Measurements from ENCODE around the gene BEX3.
"Not testable (repeated sequence)": the region's sequence is repeated elsewhere in the genome, so short reads cannot be mapped to it uniquely, and the experiment has no call there.

Gene BEX3

DNA sequence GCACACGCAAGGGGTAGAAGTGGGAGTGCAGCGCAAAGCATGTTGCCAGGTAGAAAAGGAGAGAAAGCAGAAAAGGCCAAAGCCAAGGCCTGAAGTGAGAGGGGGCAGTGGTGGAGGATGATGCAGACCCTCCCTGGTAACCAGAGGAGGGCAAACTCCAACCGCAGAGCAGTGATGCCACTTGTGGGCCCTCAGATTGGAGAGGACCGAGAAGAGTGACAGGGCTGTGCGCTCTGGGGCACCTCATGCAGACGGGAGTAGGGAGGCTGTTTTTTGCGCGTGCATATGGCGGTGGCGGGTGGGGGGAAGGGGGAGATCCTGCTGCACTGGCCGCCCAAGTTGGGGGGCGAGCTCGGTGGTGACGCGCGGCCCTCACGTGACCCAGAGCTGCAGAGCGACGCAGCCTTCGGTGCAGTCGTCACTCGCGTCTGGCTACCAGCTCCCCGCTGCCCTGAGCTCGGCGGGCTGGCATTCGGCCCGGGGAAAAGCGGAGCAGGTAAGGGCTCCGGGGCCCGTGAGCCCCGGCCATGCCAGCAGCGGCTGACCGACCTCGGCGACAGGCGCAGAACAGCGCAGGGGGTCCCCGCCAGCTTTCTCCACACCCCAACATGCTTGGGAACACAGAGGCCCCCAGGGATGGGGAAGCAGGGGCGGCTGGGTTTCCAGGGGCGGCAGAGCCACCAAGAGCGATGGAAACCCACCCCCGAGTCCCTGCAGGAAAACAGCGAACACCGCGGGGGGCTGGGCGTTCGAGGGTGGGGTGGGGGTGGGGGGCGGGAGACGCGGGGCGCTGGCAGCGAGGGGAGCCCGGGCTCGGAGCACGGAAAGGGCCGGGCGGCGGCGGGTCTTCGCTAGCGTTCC is at the start of gene BEX3:
Gene BEX3, plus strand, starts transcription at position 421 of the 861 bp plus-strand sequence. CDS start 984 bp downstream, outside the sequence.
- DNase-seq (ENCODE audit: low read depth, low spot score), result peak; percentile 85

DNA sequence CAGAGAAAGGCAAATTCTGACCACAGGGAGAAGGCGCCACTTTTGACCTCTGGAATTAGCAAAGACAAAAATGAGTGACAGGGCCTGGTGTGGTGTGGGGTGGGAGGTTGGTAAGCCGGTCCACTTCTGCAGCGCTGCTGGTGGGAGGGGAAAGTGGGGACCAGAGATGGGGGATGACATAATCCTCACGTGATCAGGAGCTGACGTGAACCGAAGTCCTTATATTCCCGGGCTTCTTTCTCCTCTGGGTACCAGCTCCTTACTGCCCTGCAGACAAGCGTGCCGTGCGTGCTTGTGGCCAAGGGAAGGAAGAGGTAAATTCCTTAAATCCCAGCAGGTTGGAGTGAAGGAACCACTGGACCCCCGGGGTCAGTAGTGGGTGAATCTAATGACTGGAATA is 46.3 kb upstream of the BEX3 start, which contains the start of gene TCEAL7:
Gene TCEAL7, plus strand, starts transcription at position 249 of the 400 bp plus-strand sequence. CDS start 1,165 bp downstream, outside the sequence.
- DNase-seq (ENCODE audit: low read depth, low spot score), result peak; percentile 16

DNA sequence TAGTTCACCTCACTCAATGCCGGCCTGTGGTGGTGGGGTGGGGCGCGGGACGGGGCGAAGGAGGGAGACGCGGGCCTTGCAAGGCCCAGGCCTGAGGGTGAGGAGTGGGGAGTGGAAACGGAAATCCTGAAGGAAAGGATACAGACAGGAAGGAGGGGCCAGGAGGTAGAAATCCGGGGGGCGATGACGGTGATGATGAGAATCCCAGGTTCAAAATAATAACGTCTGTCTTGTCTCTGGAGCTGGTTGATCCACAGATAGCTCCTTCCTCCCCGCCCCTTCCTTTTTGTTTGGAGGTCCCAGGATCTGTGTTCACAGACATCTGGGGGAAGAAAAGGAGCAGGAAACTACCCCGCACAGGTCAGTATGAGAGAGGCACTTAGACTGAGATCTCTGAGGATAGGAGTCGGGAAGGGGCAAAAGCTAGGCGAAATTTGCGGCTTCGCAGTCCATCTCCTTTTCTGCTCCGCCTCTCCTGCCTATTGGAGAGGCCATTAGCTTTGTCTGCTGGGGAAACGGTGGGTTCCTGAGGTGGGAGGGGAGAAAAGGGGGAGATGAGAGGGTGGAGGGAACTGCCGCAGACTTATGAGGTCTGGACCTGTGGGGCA is 45.6 kb upstream of the BEX3 start:
- peak; percentile 62 for DNase-seq (ENCODE audit: low read depth, low spot score)

DNA sequence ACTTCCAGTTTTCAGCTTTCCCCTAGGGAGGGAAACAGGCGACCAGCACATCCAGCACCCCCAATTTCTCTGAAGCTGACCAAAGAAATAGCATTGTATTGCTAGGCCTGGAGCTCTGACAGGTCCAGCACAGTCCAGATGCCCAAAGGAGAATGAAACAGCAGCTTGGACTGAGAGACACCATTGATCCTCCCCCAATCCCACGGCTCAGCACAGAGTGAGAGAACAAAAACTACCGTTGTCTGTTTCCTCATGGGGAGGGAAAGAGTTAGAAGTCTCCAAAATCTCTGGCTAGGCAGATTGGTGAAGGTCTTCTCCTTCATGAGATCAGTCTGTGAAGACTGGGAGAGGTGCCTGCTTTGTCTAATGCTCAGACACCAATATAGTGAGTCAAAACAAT is 37.7 kb upstream of the BEX3 start:
- DNase-seq (ENCODE audit: low read depth, low spot score), result no peak

DNA sequence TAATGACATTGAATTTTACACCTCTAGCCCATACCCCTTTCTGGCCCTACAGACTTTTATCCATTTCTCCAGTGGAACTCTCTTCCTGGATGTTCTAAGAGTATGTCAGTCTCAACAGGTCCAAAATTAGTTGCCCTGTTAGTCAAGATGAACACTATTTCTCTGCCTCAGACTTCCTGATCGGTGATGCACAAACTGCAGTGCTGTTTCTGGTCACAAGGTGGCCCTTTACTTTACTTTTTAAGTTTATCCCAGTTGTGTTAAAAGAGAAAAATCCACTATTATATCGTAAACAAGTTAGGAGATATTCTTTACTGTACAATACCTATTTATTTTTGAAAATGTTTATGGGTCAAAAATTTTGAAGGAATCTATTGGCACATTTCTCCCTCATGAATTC is 33.2 kb upstream of the BEX3 start:
- no peak for DNase-seq (ENCODE audit: low read depth, low spot score)

DNA sequence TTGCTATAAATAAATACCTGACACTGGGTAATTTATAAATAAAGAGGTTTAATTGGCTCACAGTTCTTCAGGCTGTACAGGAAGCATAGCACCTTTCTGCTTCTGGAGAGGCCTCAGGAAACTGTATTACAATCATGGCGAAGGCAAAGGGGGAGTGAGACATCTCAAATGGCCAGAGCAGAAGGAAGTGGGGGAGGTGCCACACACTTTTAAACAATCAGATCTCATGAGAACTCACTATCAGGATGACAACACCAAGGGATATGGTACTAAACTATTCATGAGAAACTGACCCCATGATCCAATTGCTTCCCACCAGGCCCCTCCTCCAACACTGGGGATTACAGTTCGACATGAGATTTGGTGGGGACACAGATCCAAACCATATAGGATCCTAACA is 31.7 kb upstream of the BEX3 start:
- no peak for DNase-seq (ENCODE audit: low read depth, low spot score)

DNA sequence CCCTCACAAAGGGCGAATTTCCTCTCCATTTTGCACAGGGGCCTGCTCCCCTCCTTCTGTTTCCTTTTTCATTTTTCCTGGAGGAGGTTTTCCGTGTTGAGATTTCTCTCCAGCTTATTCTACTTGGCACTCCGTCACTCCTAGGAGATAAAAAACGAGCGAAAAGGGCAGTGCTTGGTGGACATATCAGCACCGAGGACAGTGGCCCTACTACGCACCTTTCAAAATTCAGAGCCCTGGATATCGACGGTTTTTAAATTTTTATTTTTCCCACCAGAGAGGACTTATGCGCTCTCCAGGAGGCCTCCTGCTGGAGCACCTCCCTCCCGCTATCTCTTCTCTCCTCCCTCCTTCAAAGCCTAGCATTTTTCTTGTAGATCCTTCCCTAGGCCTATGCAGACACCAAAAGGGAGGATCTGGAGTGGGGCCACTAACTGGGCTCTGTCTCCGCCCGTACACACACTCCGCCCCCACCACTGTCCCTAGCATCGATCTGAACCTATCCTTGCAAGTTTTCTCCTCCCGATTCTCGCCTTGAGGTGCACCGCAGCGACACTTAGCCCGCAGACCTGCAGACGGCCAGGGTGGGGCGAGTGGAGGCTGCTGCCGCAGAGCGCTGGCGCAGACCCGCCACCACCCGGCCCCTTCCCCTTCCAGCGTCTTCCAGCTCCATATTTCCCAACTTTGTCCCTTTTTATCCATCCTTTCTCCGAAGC is 28.5 kb upstream of the BEX3 start:
- DNase-seq (ENCODE audit: low read depth, low spot score), result peak; percentile 54

DNA sequence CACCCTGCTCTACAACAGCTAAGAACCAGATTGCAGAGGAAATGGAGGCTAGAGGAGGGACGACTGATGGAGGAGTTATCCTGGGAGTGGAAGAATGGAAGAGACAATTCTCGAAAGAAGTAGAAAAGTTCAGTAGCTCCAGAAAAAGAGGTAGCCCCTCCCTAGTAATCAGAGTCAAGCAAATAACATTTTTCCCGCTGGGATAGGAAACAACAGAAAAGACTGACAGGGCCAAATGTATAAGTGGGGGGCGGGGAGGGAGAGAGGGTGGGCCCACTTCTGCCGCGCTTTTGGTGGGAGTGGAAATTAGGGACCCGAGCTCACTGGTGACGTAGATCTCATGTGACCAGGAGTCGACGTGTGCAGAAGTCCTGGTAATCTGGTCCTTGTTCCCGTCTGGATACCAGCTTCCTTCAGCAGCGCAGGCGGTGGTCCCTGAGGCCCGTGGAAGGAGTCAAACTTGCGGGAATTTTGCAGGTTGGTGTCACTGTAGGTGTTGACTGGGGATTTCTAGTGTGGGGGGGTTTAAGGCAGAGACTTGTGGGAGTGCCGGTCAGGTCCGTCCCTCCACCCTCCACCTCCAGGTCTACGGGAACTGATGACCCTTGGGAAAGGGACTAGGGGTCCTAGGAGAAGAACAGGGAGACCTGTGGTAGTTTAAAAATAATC is 20.1 kb upstream of the BEX3 start, which contains the start of gene TCEAL9:
Gene TCEAL9, plus strand, starts transcription at position 377 of the 669 bp plus-strand sequence. CDS start 1,179 bp downstream, outside the sequence.
- peak; percentile 84 for DNase-seq (ENCODE audit: low read depth, low spot score)

DNA sequence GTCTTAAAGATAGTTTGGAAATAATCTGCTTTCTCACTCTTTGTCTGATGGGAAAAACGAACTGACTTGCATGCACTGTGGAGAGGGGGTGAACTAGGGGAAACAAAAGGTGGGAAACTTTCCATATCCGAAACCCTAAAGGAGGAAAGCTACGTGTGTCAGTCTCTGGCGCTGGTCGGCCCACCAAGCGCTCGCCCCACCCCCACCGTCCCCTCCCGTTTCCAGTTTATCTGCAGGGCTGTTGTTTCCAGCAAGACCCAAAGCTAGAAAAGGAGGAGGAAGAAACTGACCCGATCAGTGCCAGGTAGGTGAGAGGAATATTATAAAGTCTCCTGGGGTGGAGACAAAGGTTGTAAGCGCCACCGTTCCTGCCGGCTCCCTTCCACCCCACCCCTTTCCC is 19.5 kb upstream of the BEX3 start:
- no peak for DNase-seq (ENCODE audit: low read depth, low spot score)

DNA sequence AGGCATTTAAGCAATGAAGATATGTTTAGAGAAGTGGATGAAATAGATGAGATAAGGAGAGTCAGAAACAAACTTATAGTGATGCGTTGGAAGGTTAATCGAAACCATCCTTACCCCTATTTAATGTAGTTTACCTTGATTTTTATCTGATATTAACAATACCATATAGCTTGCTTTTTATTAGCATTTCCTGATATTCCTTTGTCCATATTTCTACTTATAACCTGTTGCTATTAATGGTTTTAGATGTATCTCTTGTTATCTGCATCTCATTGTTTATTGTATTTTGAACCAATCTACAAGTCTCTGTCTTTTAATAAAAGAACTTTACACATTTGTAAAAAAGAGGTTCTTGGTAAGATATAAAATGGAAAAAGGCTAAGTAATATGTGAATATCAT is 18.5 kb upstream of the BEX3 start:
- DNase-seq (ENCODE audit: low read depth, low spot score), result no peak

DNA sequence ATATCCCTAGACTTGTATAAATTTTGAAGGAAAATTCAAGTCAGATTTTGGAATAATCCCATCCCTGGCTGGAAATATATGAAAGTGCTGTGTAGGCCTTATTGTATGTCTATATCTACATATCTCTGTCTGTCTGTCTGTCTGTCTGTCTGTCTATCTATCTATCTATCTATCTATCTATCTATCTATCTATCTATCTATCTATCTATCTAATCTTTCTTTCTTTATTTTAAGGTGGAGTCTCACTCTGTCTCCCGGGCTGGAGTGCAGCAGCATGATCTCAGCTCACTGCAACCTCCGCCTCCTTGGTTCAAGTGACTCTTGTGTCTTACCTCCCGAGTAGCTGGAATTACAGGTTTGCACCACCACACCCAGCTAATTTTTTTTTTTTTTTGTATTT is 16.7 kb upstream of the BEX3 start:
- DNase-seq (ENCODE audit: low read depth, low spot score), result not testable (repeated sequence)

DNA sequence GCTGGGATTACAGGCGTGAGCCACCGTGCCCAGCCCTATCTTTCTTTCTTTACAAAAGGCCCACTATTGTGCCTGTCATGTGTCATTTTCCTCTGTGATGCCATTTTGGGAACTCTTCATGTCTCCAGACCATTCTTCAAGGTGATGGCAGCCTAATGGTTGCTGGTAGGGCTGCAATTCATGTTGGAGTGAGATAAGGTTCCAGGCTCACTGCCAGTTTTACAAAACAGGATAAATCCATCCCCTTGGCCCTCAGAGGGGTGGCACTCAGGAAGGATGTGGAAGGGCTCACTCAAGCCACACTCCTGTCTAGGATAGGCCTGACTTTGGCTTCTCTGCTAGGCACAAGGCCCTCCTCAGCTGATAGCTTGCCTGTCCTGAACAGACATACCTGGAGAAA is 16.2 kb upstream of the BEX3 start:
- DNase-seq (ENCODE audit: low read depth, low spot score), result no peak

DNA sequence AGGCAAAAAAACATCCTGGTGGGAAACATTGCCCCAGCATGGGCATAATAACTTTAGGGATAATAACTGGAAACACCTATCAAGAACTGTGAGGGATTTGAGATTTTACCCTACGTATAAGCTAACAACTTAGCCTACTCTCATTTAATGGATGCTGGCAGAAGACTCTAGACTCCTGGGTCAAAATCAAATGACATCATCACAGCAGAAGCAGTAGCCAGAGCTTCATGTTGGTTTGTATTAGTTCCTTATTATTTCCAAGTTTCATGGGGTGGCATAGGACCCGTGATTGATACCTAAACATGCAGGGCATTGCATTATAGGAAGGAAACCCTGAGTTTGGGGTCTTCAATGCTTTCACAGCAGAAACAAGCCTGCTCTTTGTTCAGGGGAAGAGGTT is 15.4 kb upstream of the BEX3 start:
- no peak for DNase-seq (ENCODE audit: low read depth, low spot score)

DNA sequence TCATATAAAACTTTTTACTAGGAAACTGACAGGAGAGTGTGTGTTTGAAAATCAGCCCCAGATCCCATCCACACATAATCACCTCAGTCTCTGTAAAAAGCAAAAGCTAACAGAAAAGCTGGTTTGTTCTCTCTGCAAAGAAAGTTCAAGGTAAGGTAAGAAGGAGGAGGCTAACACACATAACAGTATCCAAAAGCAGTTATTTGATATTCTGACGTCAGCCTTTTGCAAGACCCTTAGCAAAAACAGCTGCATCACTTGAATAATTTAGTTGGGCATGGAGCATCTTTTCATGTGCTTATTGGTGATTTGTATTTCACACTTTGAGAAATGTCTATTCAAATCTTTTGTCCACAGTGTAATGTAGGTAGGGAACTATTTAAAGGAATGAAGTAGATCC is 14.5 kb upstream of the BEX3 start:
- DNase-seq (ENCODE audit: low read depth, low spot score), result no peak

DNA sequence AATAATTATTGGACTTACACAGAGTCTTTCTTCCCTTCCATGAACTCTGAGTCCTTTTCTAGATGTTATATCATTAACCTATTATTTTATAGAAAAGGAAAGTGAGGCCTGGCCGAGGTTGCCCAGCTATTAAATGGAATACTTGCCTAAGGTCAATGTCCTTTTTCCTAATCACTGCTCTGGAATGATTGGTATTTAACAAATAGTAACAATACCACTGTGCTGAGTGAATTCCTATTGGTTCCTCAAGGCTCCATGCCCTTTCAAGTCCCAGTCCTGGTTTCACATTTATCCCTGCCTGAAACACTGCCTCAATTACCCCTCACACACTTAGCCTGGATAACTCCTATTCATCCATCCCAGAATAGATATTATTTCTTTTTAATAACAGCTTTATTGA is 13.9 kb upstream of the BEX3 start:
- no peak for DNase-seq (ENCODE audit: low read depth, low spot score)

DNA sequence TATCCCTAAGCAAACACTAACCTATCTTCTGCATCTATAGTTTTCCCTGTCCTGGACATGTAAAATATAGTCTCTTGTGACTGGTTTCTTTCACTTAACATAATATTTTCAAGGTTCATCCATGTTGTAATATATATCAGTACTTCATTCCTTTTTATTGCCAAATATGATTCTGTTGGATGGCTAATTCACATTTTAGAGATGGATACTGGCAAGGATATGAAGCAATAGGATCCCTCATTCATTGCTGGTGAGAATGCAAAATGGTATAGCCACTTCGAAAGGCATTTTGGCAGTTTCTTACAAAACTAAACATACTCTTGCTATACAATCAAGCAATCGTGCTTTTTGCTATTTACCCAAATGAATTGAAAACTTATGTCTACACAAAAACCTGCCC is 13.3 kb upstream of the BEX3 start:
- DNase-seq (ENCODE audit: low read depth, low spot score), result no peak

DNA sequence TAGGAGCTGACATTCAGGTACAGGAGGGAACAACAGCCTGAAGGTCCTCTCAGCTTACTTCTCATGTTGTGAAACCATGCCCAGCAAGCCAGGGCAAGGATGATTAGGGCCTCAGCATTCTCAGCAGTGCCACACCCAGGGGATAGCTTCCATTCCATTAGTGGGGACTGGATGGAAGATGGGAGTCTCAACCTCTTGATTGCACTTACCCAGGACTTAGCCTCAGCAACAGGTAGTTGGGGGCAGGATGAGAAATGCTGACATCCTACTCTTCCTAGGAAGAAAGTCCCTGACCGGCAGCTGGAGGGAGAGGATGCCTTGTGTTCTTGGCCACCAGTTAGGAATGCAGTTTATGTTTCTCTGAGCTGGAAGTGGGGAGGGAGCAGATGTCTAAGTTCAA is 8.8 kb upstream of the BEX3 start:
- DNase-seq (ENCODE audit: low read depth, low spot score), result peak; percentile 55

DNA sequence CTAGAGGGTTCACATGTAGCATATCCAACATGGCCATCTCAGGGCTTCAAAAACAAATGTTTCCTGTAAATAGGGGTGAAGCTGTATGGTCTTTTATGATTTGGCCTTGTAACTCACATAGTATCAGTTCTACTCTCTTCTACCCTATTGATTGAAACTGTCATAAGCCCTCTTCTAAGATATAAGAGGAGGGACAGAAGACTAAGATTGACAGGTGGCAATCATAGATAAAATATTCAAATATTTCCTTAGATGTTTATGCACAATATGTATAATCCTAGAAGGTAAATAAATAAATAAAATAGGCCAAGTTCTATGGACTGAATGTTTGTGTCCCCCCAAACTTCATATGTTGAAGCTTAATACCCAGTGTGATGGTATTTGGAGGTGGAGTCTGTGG is 6.9 kb upstream of the BEX3 start:
- DNase-seq (ENCODE audit: low read depth, low spot score), result no peak

DNA sequence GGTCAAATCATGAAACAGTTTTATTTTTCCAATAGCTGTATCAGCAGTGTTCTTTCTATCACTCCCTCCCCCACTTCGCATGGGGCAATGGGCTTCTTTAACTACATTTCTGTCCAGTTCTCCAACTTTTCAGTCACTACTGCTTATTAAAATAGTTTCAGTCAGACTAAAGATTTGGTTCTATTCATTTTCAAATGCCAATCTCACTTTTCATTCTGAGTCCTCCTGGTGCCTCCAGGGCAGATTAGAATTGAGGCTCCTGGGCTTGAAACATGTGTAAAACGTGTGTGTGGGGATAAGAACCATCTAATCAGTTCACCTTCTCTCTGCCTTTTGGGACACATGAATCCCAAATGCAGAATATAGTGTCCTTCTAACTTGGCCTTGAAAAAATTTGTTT is 3.5 kb upstream of the BEX3 start:
- no peak for DNase-seq (ENCODE audit: low read depth, low spot score)

DNA sequence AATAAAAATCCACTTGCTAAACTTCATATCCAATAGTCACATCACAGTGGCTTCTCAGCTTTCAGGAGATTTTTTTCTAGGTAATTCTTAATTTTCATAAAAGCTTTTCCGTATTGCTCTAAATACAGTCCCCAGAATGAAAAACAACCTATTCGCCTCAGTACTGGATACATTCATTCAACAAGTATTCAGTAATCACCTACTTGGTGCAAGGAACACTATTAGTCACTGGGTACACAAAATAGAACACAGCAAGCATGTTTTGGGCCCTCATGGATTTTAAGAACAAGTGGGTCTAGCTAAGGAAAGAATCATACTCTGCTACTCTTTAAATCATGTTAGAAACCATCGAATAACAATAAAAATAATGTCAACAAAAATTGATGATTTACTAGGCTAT is 2.8 kb upstream of the BEX3 start:
- no peak for DNase-seq (ENCODE audit: low read depth, low spot score)

DNA sequence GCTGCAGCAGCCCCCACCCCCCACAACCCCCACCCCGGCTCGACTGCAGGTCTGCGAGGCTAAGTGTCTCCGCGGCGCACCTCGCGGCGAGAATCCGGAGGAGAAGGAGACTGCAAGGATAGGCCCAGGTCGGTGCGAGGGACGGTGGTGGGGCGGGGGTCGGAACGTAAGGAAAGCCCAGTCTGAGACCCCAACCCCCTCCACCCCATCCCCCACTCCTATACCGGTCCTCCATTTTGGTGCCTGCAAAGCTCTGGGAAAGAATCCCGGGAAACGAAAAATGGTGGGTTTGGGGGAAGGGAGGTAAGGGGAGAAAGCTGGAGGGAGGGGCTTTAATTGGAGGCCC is 614 bp downstream of the BEX3 start:
- DNase-seq (ENCODE audit: low read depth, low spot score), result peak; percentile 61

DNA sequence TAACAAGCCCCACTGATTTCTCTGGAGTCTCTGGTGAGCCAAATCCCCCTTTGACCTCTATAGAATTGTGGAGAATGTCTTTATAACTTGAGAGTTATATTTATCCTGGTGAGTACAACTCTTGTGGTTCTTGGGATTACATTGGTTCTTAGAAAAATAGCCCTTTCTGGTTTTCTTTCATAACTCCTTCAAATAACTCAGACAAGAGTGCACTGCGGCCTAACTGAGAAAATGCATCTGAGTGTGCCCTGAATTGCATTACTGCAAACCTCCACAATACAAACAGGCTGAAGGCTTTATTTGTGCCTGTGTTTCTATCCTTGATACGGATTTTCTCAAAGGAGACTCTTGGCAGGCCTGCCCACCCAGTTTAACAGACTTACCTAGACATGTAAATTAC is 2.7 kb downstream of the BEX3 start:
- no peak for DNase-seq (ENCODE audit: low read depth, low spot score)

Measured in ELF-1 (cell line).